GM12892 (cell line): ENCODE results near the gene PPP6R3.

Source experiments
- POLR2A ChIP-seq: IDR thresholded peaks from 2 replicates; pipeline ENCODE4 v1.6.1; 2011; ENCODE audit warnings: low read depth, low read length, control low read depth
- POLR2AphosphoS5 ChIP-seq: IDR thresholded peaks from 2 replicates; pipeline ENCODE4 v1.6.1; 2011; ENCODE audit warnings: low read depth, low read length, control low read depth
- TAF1 ChIP-seq: IDR thresholded peaks from 2 replicates; pipeline ENCODE4 v1.6.1; 2011; ENCODE audit warnings: low read depth, mild to moderate bottlenecking, control low read depth, low read length, borderline replicate concordance

DNA sequence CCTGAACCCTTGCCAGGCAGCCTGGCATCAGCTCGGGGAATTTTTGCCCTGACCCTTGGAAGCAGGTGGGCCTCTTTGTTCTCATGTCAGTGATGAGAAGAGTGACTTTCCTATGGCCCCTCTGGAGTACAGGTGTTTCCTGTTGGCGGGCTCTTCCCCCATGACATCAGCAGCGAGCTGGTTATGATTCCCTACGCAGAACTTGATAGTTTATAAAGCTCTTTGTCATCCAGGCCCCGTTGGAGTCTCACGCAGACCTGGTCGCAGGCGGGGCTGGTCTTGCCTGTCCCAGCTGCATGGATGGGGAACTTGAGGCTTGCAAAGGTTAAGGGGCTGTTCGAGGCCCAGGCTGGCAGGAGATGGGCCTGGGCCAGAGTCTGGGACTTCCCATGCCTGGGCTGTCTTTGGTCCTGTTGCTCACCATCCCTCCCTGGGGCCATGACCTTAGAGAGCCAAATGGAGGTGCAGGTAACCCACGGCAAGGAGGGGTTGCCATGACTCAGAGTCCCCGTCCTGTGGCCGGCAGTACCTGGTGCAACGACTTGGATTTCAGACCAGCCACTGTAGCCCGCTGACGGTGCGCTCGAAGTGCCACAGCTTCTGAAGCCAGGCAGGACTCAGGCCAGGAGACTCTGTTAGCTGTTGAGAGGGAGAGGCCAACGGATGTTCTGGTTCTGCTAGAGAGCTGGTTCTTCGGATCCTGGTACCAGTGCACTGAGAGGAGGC is 45.9 kb upstream of the PPP6R3 start:
- TF ChIP-seq POLR2AphosphoS5 (no peak), POLR2A (no peak), TAF1 (no peak)
